Stimulated activated CD4-positive, alpha-beta T cell treated with anti-CD3 and anti-CD28 coated beads, TNF-alpha, amount 100 ng/mL, for 24 hours (primary cell): Measurements from ENCODE around the gene AKAP13.

Source experiments
- DNase-seq, 3 experiments: peaks; one replicate each; pipeline ENCODE4 v3.0.0-alpha.2; 2020; ENCODE audit warnings: low read depth in 3 of 3

AKAP13 gene

GRCh38 chr15:85704720-85705429 is 324.5 kb downstream of the AKAP13 start:
- no peak for DNase-seq

- DNase-seq, result no peak
These were observed 326.5 kb downstream of the AKAP13 start for GRCh38 chr15:85706779-85707518.

- DNase-seq, result no peak
These were observed 327.3 kb downstream of the AKAP13 start for GRCh38 chr15:85707519-85708338.

- no peak for DNase-seq
These were observed 328.1 kb downstream of the AKAP13 start for GRCh38 chr15:85708402-85708941.

- DNase-seq, result no peak
These were observed 328.8 kb downstream of the AKAP13 start for GRCh38 chr15:85709250-85709649.

GRCh38 chr15:85710340-85710842 is 330.0 kb downstream of the AKAP13 start:
- DNase-seq, result no peak

- DNase-seq, result no peak
These were observed 331.3 kb downstream of the AKAP13 start for GRCh38 chr15:85711580-85712192.

GRCh38 chr15:85716261-85716660 is 335.9 kb downstream of the AKAP13 start:
- no peak for DNase-seq

GRCh38 chr15:85717212-85717611 is 336.8 kb downstream of the AKAP13 start:
- DNase-seq, result no peak

GRCh38 chr15:85718271-85718971 is 338.0 kb downstream of the AKAP13 start:
- no peak for DNase-seq

- DNase-seq, result no peak
These were observed 338.6 kb downstream of the AKAP13 start for GRCh38 chr15:85718981-85719380.

GRCh38 chr15:85722374-85723152 is 342.2 kb downstream of the AKAP13 start:
- DNase-seq, result no peak

GRCh38 chr15:85723960-85724945 is 343.9 kb downstream of the AKAP13 start:
- DNase-seq, result no peak

- DNase-seq, result no peak
These were observed 344.6 kb downstream of the AKAP13 start for GRCh38 chr15:85725019-85725418.

- no peak for DNase-seq
These were observed 345.2 kb downstream of the AKAP13 start for GRCh38 chr15:85725564-85725963.

GRCh38 chr15:85726454-85726853 is 346.1 kb downstream of the AKAP13 start:
- DNase-seq, result no peak

- DNase-seq, result no peak
These were observed 346.7 kb downstream of the AKAP13 start for GRCh38 chr15:85727068-85727467.

- peak in 2 of 3 experiments; percentile 19 to 48 for DNase-seq
These were observed 349.8 kb downstream of the AKAP13 start for GRCh38 chr15:85730001-85730820.
